Right lobe of liver (tissue), 4 donors: ENCODE measurements around the gene GPR183.

ENCODE experiments used
- CTCF ChIP-seq, 4 donors: fragments of 200-600 bp in 3 of 4; fragments of 450-650 bp in 1 of 4; IDR thresholded peaks; one replicate each; pipeline versions ENCODE4 v1.5.1 to v1.8.0; 2016 to 2022; ENCODE audit warnings: antibody characterized with exemption in 4 of 4, mild to moderate bottlenecking in 2 of 4
- POLR2A ChIP-seq: fragments of 450-650 bp; IDR thresholded peaks from one replicate; pipeline ENCODE4 v1.6.1; 2017; ENCODE audit warnings: antibody characterized with exemption, mild to moderate bottlenecking
- donor health status: DM: no; HTN: no; CAD: no.
- donor health status: DM: no; HTN: no; CAD: no.
- donor health status: DM: no; HTN: yes; CAD: no.

GRCh38 chr13:99256283-99256682 lies 50.9 kb downstream of the GPR183 start:
- TF ChIP-seq POLR2A (no peak), CTCF (IDR thresholded peaks at IDR 0.05) (no peak)
